ENCODE results near the gene ARL14. TPM values are rescaled to one million over a fixed set of nuclear protein-coding genes. Genes with fewer than 3 reads are reported as not detected.

Gene ARL14
- total and polyA plus RNA-seq, 4 donors = 0.14 to 0.15 TPM; not detected in 2

DNA sequence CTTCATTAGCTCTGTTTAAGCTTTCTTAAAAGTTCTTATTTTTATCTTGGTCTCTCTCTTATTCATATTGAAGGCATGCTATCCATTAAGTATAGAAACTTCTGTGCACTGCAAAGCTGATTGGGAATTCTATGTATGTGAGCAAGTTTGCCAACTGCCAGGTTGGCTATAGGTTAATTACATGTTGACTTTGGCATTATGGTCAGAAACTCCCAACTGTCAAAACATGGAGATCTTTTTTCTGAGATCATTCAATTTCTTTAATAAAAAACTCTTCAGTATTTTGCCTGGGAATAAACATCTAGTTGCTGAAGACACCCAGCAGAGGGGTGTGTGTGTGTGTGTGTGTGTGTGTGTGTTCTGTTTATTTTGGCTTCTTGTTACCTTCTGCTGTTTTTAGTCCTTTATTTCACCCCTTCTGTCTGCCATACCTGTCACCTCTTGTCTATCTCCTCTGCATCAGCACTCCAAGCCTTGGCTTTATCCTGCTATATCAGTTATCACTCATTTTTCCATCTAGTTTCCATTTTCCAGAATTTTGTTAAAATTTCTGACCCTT, 1.3 kb upstream of the ARL14 start:
- Histone ChIP-seq H3K4me1 (ENCODE audit: control insufficient read depth in 4 of 4, insufficient read depth in 4 of 4, low read length in 3 of 4) (peaks cover 8 to 38% (median 20%) of the 10 kb centered on the region in 4 donors), H3K9ac (ENCODE audit: low read depth in 1 of 2, low read length in 2 of 2) (no peak overlapping the region), H3K27ac (ENCODE audit: low read depth in 1 of 2, low read length in 2 of 2) (peak overlapping the region in 1 of 2 donors; percentile 7), H3K4me3 (ENCODE audit: low read depth in 1 of 3, low read length in 3 of 3) (no peak overlapping the region), H3K9me3 (ENCODE audit: control insufficient read depth in 4 of 4, low read length in 3 of 4) (no peaks in the 10 kb centered on the region), H3K36me3 (ENCODE audit: control insufficient read depth in 4 of 4, insufficient read depth in 3 of 4, low read depth in 1 of 4, low read length in 3 of 4) (no peaks in the 10 kb centered on the region), H3K27me3 (ENCODE audit: control insufficient read depth in 4 of 4, insufficient read depth in 4 of 4, low read length in 3 of 4) (no peaks in the 10 kb centered on the region)
- no peak for TF ChIP-seq HNF4G (IDR thresholded peaks at IDR 0.05)
- peak; percentile 20 to 44 for TF ChIP-seq RXRA (IDR thresholded peaks at IDR 0.05)
- TF ChIP-seq FOXA2 (IDR thresholded peaks at IDR 0.05) = peak; percentile 56
- TF ChIP-seq, protein P1, sequence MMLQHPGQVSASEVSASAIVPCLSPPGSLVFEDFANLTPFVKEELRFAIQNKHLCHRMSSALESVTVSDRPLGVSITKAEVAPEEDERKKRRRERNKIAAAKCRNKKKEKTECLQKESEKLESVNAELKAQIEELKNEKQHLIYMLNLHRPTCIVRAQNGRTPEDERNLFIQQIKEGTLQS (IDR thresholded peaks at IDR 0.05) = no peak
- peak; percentile 21 to 53 for TF ChIP-seq RAD21 (IDR thresholded peaks at IDR 0.05)
- peak; percentile 9 for TF ChIP-seq SP1 (IDR thresholded peaks at IDR 0.05)
- TF ChIP-seq JUND (IDR thresholded peaks at IDR 0.05) = no peak
- no peak for TF ChIP-seq GABPA (IDR thresholded peaks at IDR 0.05 in 1 of 2, conservative IDR thresholded peaks at IDR 0.05 in 1 of 2)
- peak; percentile 19 for TF ChIP-seq YY1 (IDR thresholded peaks at IDR 0.05)
- no peak for TF ChIP-seq NR2F2 (IDR thresholded peaks at IDR 0.05)
- no peak for TF ChIP-seq MAX (IDR thresholded peaks at IDR 0.05)
- TF ChIP-seq, protein P2, sequence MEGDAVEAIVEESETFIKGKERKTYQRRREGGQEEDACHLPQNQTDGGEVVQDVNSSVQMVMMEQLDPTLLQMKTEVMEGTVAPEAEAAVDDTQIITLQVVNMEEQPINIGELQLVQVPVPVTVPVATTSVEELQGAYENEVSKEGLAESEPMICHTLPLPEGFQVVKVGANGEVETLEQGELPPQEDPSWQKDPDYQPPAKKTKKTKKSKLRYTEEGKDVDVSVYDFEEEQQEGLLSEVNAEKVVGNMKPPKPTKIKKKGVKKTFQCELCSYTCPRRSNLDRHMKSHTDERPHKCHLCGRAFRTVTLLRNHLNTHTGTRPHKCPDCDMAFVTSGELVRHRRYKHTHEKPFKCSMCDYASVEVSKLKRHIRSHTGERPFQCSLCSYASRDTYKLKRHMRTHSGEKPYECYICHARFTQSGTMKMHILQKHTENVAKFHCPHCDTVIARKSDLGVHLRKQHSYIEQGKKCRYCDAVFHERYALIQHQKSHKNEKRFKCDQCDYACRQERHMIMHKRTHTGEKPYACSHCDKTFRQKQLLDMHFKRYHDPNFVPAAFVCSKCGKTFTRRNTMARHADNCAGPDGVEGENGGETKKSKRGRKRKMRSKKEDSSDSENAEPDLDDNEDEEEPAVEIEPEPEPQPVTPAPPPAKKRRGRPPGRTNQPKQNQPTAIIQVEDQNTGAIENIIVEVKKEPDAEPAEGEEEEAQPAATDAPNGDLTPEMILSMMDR (IDR thresholded peaks at IDR 0.05; ENCODE audit: low read depth, low read length, missing input control) = no peak
- TF ChIP-seq ZBTB33 (IDR thresholded peaks at IDR 0.05) = no peak
- TF ChIP-seq TAF1 (conservative IDR thresholded peaks at IDR 0.05) = no peak
- no peak for TF ChIP-seq FOXA1 (IDR thresholded peaks at IDR 0.05)
- peak; percentile 21 to 47 for TF ChIP-seq HNF4A (conservative IDR thresholded peaks at IDR 0.05)
- TF ChIP-seq, protein P3, sequence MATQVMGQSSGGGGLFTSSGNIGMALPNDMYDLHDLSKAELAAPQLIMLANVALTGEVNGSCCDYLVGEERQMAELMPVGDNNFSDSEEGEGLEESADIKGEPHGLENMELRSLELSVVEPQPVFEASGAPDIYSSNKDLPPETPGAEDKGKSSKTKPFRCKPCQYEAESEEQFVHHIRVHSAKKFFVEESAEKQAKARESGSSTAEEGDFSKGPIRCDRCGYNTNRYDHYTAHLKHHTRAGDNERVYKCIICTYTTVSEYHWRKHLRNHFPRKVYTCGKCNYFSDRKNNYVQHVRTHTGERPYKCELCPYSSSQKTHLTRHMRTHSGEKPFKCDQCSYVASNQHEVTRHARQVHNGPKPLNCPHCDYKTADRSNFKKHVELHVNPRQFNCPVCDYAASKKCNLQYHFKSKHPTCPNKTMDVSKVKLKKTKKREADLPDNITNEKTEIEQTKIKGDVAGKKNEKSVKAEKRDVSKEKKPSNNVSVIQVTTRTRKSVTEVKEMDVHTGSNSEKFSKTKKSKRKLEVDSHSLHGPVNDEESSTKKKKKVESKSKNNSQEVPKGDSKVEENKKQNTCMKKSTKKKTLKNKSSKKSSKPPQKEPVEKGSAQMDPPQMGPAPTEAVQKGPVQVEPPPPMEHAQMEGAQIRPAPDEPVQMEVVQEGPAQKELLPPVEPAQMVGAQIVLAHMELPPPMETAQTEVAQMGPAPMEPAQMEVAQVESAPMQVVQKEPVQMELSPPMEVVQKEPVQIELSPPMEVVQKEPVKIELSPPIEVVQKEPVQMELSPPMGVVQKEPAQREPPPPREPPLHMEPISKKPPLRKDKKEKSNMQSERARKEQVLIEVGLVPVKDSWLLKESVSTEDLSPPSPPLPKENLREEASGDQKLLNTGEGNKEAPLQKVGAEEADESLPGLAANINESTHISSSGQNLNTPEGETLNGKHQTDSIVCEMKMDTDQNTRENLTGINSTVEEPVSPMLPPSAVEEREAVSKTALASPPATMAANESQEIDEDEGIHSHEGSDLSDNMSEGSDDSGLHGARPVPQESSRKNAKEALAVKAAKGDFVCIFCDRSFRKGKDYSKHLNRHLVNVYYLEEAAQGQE (IDR thresholded peaks at IDR 0.05) = no peak
- DNase-seq (ENCODE audit: low spot score) = no peak

Measured in liver (tissue), 9 donors.